Astrocyte of the cerebellum (primary cell): ENCODE results near the gene HLCS.
"Not testable (repeated sequence)": the region's sequence is repeated elsewhere in the genome, so short reads cannot be mapped to it uniquely, and the experiment has no call there.

Experiments
- DNase-seq: peaks from one replicate; pipeline ENCODE4 v3.0.0-alpha.2; 2011; ENCODE audit warnings: low read depth
- H3K4me3 ChIP-seq: 2 replicates; pipeline ENCODE4 v1.5.1; 2011; ENCODE audit warnings: mild to moderate bottlenecking, low read depth, low read length, moderate library complexity
- CTCF ChIP-seq: IDR thresholded peaks from 2 replicates; pipeline ENCODE4 v1.5.1; 2012; ENCODE audit warnings: low read length, low read depth, moderate library complexity, mild to moderate bottlenecking; ENCODE audit errors: missing control alignments
- in situ Hi-C: cut with HindIII; loops from 2 replicates; pipeline ENCODE4 v1.10.0; 2017; ENCODE audit warnings: low sequenced_read_pairs

HLCS gene

DNA sequence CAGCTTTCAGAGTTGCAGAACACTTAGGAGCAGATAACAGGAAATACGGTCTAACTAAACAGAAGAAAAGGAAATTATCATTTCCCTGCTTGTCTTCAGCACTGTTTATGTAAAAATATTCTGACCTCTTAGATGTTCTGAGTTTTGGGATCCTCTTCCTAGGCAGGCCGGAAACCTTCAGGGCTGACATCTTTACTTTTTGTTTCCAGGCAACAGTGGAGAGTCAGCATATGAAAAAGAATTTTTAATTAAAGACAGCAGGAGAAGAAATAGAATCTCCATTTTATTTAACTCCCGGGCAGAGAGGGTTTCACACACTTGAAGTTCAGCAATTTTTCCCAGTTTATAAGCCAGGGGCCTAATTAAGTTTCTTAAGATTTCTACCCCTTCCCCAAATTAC is 35.0 kb upstream of the HLCS start:
- no peak overlapping the region for H3K4me3 ChIP-seq
- in situ Hi-C loops: no loop called here
- TF ChIP-seq CTCF: no peak
- no peak for DNase-seq

DNA sequence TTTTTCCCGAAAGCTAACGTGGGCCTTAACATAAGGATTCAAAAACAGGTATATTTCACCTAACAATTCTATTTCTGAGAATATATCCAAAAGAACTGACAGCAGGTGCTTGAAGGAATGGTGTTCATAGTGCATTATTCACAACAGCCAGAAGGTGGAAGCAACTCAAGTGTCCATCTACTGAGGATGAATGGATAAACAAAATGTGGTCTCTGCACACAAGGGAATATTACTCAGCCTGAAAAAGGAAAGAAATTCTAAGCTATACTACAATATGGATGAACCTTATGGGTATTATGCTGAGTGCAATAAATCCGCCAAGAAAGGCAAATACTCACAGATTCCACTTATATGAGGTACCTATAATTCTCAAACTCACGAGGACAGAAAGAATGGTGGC is 33.9 kb upstream of the HLCS start:
- TF ChIP-seq CTCF: no peak
- no peak overlapping the region for H3K4me3 ChIP-seq
- in situ Hi-C loops: no loop called here
- no peak for DNase-seq

- in situ Hi-C loops: no loop called here
Measured at GRCh38 chr21:36999131-36999898, 32.8 kb upstream of the HLCS start.

GRCh38 chr21:36995285-36995684 is 28.8 kb upstream of the HLCS start:
- H3K4me3 ChIP-seq, in situ Hi-C loops, DNase-seq: not testable (repeated sequence)

More at GRCh38 chr21:36999131-36999898, 32.8 kb upstream of the HLCS start:
- H3K4me3 ChIP-seq: no peak overlapping the region
- no peak for DNase-seq
- no peak for TF ChIP-seq CTCF

- TF ChIP-seq CTCF: no peak
- H3K4me3 ChIP-seq: no peak overlapping the region
- no peak for DNase-seq
- in situ Hi-C loops: no loop called here
Measured at GRCh38 chr21:36994501-36995158, 28.2 kb upstream of the HLCS start.

- no peak overlapping the region for H3K4me3 ChIP-seq
- in situ Hi-C loops: no loop called here
- TF ChIP-seq CTCF: no peak
- DNase-seq: no peak
Measured at GRCh38 chr21:36992671-36993070, 26.2 kb upstream of the HLCS start.
